HG03095 (cell line): ENCODE measurements around the gene STKLD1.

Experiments
- ATAC-seq: cut with Tn5 transposase; IDR thresholded peaks from one replicate; pipeline ENCODE4 v1.9.1; 2021; ENCODE audit warnings: moderate library complexity; ENCODE audit not compliant: unreplicated experiment

The STKLD1 gene

GRCh38 chr9:133405508-133406438, 29.6 kb downstream of the STKLD1 start:
- ATAC-seq: no peak

GRCh38 chr9:133406480-133407307, 30.5 kb downstream of the STKLD1 start:
- no peak for ATAC-seq

- ATAC-seq: no peak
These were observed 31.9 kb downstream of the STKLD1 start for GRCh38 chr9:133408042-133408441.

GRCh38 chr9:133415170-133415569, 39.0 kb downstream of the STKLD1 start:
- no peak for ATAC-seq

- ATAC-seq: peak; percentile 65
These were observed 41.6 kb downstream of the STKLD1 start, which contains the start of gene REXO4 for GRCh38 chr9:133417541-133418461. REXO4 (minus strand) TSS chr9:133418010; CDS start chr9:133417844, 166 bp downstream.

- ATAC-seq: no peak
These were observed 42.8 kb downstream of the STKLD1 start for GRCh38 chr9:133419005-133419404.

- no peak for ATAC-seq
These were observed 44.2 kb downstream of the STKLD1 start for GRCh38 chr9:133420392-133420827.

GRCh38 chr9:133421615-133422542, 45.7 kb downstream of the STKLD1 start, which contains the start of gene ADAMTS13:
ADAMTS13 (plus strand) TSS chr9:133422367; CDS start chr9:133422444, 77 bp downstream.
- no peak for ATAC-seq

- no peak for ATAC-seq
These were observed 47.0 kb downstream of the STKLD1 start for GRCh38 chr9:133423216-133423615.

- no peak for ATAC-seq
These were observed 48.0 kb downstream of the STKLD1 start for GRCh38 chr9:133424187-133424586.

- no peak for ATAC-seq
These were observed 49.0 kb downstream of the STKLD1 start for GRCh38 chr9:133425049-133425632.

- ATAC-seq: no peak
These were observed 49.8 kb downstream of the STKLD1 start for GRCh38 chr9:133426011-133426410.

GRCh38 chr9:133427658-133428348, 51.6 kb downstream of the STKLD1 start:
- ATAC-seq: no peak

- ATAC-seq: no peak
These were observed 52.5 kb downstream of the STKLD1 start for GRCh38 chr9:133428617-133429101.

GRCh38 chr9:133429214-133429613, 53.0 kb downstream of the STKLD1 start:
- ATAC-seq: no peak

GRCh38 chr9:133429641-133430161, 53.5 kb downstream of the STKLD1 start:
- ATAC-seq: no peak

GRCh38 chr9:133430244-133430643, 54.1 kb downstream of the STKLD1 start:
- ATAC-seq: no peak

- no peak for ATAC-seq
These were observed 57.2 kb downstream of the STKLD1 start for GRCh38 chr9:133433351-133433843.
